GM15510 (cell line): ENCODE measurements around the gene EDIL3.

ENCODE experiments used
- POLR2A ChIP-seq: IDR thresholded peaks from 3 replicates; pipeline ENCODE4 v1.6.1; 2011; ENCODE audit warnings: borderline replicate concordance; ENCODE audit not compliant: insufficient read length; ENCODE audit errors: extremely low read depth

The EDIL3 gene

GRCh38 chr5:83895860-83896259 lies 488.8 kb downstream of the EDIL3 start:
- TF ChIP-seq POLR2A = no peak

- no peak for TF ChIP-seq POLR2A
Measured at GRCh38 chr5:83891261-83891660, 493.4 kb downstream of the EDIL3 start.
